Lung (tissue), 12 donors: ENCODE data around the gene APOB. TPM values are rescaled to one million over a fixed set of nuclear protein-coding genes. Genes with fewer than 3 reads are reported as not detected.

Source experiments
- ATAC-seq: fragments of 200-7000 bp; cut with Tn5 transposase; one replicate; pipeline ENCODE4 v1.9.1; 2020; ENCODE audit warnings: moderate number of reproducible peaks; ENCODE audit not compliant: insufficient read depth, low FRiP score
- DNase-seq, 3 donors: peaks; one replicate each; pipeline ENCODE4 v3.0.0-alpha.2; 2013 to 2017
- H3K27ac ChIP-seq, 2 donors: one replicate each; pipeline ENCODE4 v1.5.1; 2013; ENCODE audit warnings: mild to moderate bottlenecking in 2 of 2, moderate library complexity in 2 of 2, control low read depth in 1 of 2, inconsistent platforms in 1 of 2, low read depth in 1 of 2, low read length in 1 of 2
- H3K27me3 ChIP-seq, 3 donors: one replicate each; pipeline ENCODE4 v1.5.1; 2013; ENCODE audit warnings: low read length in 2 of 3; ENCODE audit not compliant: control insufficient read depth in 3 of 3, insufficient read depth in 3 of 3
- H3K36me3 ChIP-seq, 4 donors: one replicate each; pipeline ENCODE4 v1.5.1; 2013; ENCODE audit warnings: low read length in 4 of 4, mild to moderate bottlenecking in 1 of 4, moderate library complexity in 1 of 4; ENCODE audit not compliant: control insufficient read depth in 4 of 4, insufficient read depth in 4 of 4
- H3K4me1 ChIP-seq, 5 donors: one replicate each; pipeline ENCODE4 v1.5.1; 2013; ENCODE audit warnings: low read length in 5 of 5, mild to moderate bottlenecking in 2 of 5, moderate library complexity in 1 of 5; ENCODE audit not compliant: control insufficient read depth in 5 of 5, insufficient read depth in 5 of 5
- H3K4me3 ChIP-seq: one replicate; pipeline ENCODE4 v1.5.1; 2013; ENCODE audit warnings: mild to moderate bottlenecking, control low read depth, moderate library complexity
- H3K9ac ChIP-seq, 2 donors: one replicate each; pipeline ENCODE4 v1.5.1; 2013; ENCODE audit warnings: low read length in 2 of 2, control low read depth in 1 of 2; ENCODE audit not compliant: insufficient read depth in 1 of 2
- H3K9me3 ChIP-seq, 4 donors: one replicate each; pipeline ENCODE4 v1.5.1; 2013; ENCODE audit warnings: low read length in 3 of 4, mild to moderate bottlenecking in 1 of 4, moderate library complexity in 1 of 4; ENCODE audit not compliant: control insufficient read depth in 4 of 4, insufficient read depth in 3 of 4
- CTCF ChIP-seq: IDR thresholded peaks from 2 replicates; pipeline ENCODE4 v1.5.1; 2012; ENCODE audit warnings: mild to moderate bottlenecking; ENCODE audit errors: control extremely low read depth, extremely low read depth
- WGBS, 2 donors: extraction: QIAGEN DNeasy Blood & Tissue Kit; methylation state at CpG; one replicate each; pipeline ENCODE4 v1.1.7; 2013; 5-methylcytosine and 5-hydroxymethylcytosine counted together
- polyA plus RNA-seq, 2 donors: library from polyadenylated mRNA; stranded (reverse); fragments of 200-250 nt; gene quantifications; one replicate each; pipeline ENCODE4 v1.2.1, GENCODE V29; 2013
- total RNA-seq, 2 donors: library from RNA; depleted of rRNA in 1 of 2; stranded (reverse); fragments of >200 nt in 1 of 2; gene quantifications; one replicate each; pipeline ENCODE4 v1.2.1, GENCODE V29; 2014 to 2021
- donor health status: control.
- donor health status: control.
- donor health status: Bipolar disorder and iron deficiency.
- donor health status: healthy.
- donor health status: DM: yes; HTN: yes; CAD: no.

Gene APOB
- total and polyA plus RNA-seq, 4 donors = 0.04 to 1.7 (median 0.18) TPM

GRCh38 chr2:21034972-21035279 is 8.9 kb downstream of the APOB start:
- Histone ChIP-seq H3K4me3 (no peak overlapping the region), H3K27me3 (peaks cover 0 to 2% (median 0%) of the 10 kb centered on the region in 3 donors), H3K4me1 (peaks cover 0 to 4% (median 0%) of the 10 kb centered on the region in 5 donors), H3K36me3 (no peaks in the 10 kb centered on the region), H3K9ac (no peak overlapping the region), H3K27ac (no peak overlapping the region), H3K9me3 (no peaks in the 10 kb centered on the region)
- DNase-seq (no peak), ATAC-seq (no peak)
- no peak for TF ChIP-seq CTCF
- WGBS, 2 donors = 90 to 96% methylated on average over 3 of the region's 3 CpGs

GRCh38 chr2:21034156-21034971 is 9.5 kb downstream of the APOB start:
- Histone ChIP-seq H3K27ac (no peak overlapping the region), H3K9me3 (no peaks in the 10 kb centered on the region), H3K4me1 (peaks cover 0 to 4% (median 0%) of the 10 kb centered on the region in 5 donors), H3K9ac (no peak overlapping the region), H3K4me3 (no peak overlapping the region), H3K27me3 (no peaks in the 10 kb centered on the region), H3K36me3 (no peaks in the 10 kb centered on the region)
- no peak for ATAC-seq
- no peak for DNase-seq
- WGBS, 2 donors = 87 to 94% methylated on average over 4 of the region's 4 CpGs
- TF ChIP-seq CTCF = no peak

- 93 to 95% methylated on average over 2 of the region's 2 CpGs for WGBS, 2 donors
- H3K36me3 ChIP-seq = no peaks in the 10 kb centered on the region
- H3K9ac ChIP-seq = no peak overlapping the region
- no peaks in the 10 kb centered on the region for H3K9me3 ChIP-seq
- H3K27ac ChIP-seq = no peak overlapping the region
- DNase-seq (no peak), ATAC-seq (no peak)
- no peaks in the 10 kb centered on the region for H3K4me1 ChIP-seq
- H3K27me3 ChIP-seq = peaks cover 0 to under 1% (median 0%) of the 10 kb centered on the region in 3 donors
- H3K4me3 ChIP-seq = no peak overlapping the region
- no peak for TF ChIP-seq CTCF
These were observed 10.4 kb downstream of the APOB start for GRCh38 chr2:21033237-21034155.
